C4-2B (cell line): Measurements from ENCODE around the gene KCTD16.

Source experiments
- CTCF ChIP-seq: fragments of 450-650 bp; conservative IDR thresholded peaks from 2 replicates; pipeline ENCODE4 v1.5.1; 2017; ENCODE audit warnings: mild to moderate bottlenecking
- ZFX ChIP-seq: fragments of 450-650 bp; IDR thresholded peaks from 2 replicates; pipeline ENCODE4 v1.6.1; 2017

- TF ChIP-seq CTCF, result no peak
- no peak for TF ChIP-seq ZFX
These were observed 8.6 kb downstream of the KCTD16 start for GRCh38 chr5:144179226-144179625.
